Peyer's patch (tissue), 4 donors: ENCODE measurements around the gene CASKIN2.

ENCODE experiments used
- POLR2A ChIP-seq, 2 donors: fragments of 450-650 bp; IDR thresholded peaks; one replicate each; pipeline ENCODE4 v1.5.1; 2017; ENCODE audit warnings: antibody characterized with exemption in 2 of 2, mild to moderate bottlenecking in 2 of 2, moderate library complexity in 2 of 2
- TF ChIP-seq, protein P1 (sequence below), 6 experiments: fragments of 450-650 bp in 4 of 6; fragments of 200-600 bp in 2 of 6; sonication (generic) in 1 of 6; IDR thresholded peaks; one replicate each; pipeline ENCODE4 v1.5.1; 2017 to 2019; ENCODE audit warnings: antibody characterized with exemption in 6 of 6, mild to moderate bottlenecking in 3 of 6, moderate library complexity in 1 of 6

DNA sequence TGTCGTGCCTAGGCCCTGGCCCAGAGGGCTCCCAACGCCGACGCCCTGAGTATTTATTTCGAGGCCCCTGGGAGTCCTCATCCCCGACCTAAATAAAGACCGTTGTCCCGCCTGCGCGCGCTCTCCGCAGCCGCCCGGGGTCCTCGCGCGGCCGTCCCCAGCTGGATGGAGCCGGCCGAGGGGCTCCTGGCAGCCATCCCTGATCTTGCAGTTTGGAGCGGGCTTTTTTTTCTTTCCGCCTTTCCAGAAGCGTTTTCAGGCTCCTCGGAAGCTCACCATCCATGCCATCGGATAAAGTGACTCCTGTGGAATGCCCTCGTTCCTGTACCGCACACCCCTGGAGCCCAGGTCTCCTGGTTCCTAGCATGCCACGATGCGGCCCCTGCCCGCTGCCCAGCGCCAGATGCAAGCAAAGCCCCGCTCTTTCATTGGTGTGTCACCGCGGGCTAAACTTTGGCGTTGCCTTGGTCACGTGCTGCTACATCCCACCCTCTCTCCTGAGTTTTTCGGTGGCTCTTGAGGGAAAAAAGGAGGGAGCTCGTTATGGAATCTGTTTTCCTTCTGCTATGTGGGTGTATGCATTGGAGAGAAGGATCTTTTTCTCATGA lies 58.2 kb downstream of the CASKIN2 start:
- TF ChIP-seq POLR2A (IDR thresholded peaks at IDR 0.05), result no peak
- TF ChIP-seq, protein P1, sequence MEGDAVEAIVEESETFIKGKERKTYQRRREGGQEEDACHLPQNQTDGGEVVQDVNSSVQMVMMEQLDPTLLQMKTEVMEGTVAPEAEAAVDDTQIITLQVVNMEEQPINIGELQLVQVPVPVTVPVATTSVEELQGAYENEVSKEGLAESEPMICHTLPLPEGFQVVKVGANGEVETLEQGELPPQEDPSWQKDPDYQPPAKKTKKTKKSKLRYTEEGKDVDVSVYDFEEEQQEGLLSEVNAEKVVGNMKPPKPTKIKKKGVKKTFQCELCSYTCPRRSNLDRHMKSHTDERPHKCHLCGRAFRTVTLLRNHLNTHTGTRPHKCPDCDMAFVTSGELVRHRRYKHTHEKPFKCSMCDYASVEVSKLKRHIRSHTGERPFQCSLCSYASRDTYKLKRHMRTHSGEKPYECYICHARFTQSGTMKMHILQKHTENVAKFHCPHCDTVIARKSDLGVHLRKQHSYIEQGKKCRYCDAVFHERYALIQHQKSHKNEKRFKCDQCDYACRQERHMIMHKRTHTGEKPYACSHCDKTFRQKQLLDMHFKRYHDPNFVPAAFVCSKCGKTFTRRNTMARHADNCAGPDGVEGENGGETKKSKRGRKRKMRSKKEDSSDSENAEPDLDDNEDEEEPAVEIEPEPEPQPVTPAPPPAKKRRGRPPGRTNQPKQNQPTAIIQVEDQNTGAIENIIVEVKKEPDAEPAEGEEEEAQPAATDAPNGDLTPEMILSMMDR (IDR thresholded peaks at IDR 0.05), result no peak
